ENCODE data around the gene KLHL22.
"Not testable (repeated sequence)": the region's sequence is repeated elsewhere in the genome, so short reads cannot be mapped to it uniquely, and the experiment has no call there.

The KLHL22 gene

DNA sequence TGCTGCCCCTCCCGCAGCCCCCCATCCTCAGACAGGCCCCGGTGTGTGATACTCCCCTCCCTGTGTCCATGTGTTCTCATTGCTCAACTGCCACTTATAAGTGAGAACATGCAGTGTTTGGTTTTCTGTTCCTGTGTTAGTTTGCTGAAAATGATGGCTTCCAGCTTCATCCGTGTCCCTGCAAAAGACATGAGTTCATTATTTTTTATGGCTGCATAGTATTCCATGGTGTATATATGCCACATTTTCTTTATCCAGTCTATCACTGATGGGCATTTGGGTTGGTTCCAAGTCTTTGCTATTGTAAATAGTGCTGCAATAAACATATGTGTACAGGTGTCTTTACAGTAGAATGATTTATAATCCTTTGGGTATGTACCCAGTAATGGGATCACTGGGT lies 80.4 kb downstream of the KLHL22 start:
- not testable (repeated sequence) for DNase-seq

DNA sequence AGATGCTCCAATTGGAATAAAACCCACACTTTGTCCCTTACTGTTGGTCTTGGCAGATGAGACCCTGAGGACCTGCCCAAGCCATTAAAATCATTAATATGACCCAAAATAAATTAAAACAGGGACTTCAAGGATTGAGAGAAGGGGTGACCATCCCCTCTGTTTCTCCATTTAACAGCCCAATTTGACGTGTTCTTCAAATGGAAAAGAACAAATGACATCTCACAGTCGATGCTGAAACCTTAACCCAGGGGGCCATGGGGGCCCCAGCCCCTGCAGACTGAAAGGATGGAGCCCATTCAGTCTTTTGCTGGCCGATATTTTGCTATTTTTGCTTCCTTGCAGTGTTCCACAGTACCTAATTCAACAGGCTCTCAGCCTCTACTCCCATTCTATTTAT lies 81.1 kb downstream of the KLHL22 start:
- DNase-seq, result no peak

DNA sequence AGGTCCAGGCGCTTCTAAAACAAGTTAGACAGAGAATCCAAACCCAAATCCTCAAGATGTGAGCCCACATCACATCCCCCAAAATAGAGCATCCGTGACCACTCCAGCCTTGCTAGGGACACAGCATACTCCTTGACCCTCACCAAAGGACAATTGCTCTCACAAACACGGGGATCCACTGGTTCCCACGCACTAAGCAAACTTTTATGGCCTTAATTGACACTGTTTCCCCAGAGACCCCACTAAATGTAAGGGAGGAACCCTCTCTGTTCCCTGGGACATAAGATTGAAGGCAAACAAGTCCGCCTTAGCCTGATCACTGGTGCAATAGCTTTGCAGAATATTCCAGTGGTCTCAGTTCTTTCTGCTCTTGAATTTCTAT lies 81.5 kb downstream of the KLHL22 start:
- DNase-seq, result no peak

DNA sequence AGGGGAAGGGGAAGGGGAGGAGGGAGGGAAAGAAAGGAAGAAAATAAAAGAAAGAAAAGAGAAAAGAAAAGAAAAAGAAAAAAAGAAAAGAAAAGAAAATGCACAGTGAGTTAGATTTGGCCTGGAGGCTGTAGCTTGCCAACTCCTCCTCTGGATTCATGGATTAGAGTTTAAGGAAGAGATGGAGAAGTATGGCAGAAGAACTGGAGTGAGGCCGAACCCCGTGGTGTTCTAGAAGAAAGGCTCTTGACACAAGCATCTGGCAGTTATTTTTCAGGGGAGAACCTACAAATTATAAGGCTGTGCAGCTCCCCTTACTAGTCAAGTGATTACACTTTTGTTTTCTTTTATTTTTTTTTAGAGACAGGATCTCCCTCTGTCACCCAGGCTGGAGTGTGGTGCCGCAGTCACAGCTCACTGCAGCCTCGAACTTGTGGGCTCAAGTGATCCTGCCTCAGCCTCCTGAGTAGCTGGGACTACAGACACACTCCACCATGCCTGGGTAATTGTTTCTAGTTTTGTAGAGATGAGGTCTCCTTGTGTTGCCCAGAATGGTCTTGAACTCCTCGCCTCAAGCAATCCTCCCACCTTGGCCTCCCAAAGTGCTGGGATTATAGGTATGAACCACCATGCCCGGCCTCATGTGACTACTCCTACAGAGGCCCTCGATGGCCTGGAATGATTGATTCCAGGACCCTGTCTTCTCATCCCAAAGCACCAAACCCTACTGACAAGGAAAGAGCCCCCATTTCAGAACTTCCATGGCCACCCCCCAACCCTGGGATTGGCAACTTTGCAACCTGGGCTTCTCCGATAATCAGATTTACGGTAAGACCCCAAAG lies 82.2 kb downstream of the KLHL22 start:
- DNase-seq, result no peak

DNA sequence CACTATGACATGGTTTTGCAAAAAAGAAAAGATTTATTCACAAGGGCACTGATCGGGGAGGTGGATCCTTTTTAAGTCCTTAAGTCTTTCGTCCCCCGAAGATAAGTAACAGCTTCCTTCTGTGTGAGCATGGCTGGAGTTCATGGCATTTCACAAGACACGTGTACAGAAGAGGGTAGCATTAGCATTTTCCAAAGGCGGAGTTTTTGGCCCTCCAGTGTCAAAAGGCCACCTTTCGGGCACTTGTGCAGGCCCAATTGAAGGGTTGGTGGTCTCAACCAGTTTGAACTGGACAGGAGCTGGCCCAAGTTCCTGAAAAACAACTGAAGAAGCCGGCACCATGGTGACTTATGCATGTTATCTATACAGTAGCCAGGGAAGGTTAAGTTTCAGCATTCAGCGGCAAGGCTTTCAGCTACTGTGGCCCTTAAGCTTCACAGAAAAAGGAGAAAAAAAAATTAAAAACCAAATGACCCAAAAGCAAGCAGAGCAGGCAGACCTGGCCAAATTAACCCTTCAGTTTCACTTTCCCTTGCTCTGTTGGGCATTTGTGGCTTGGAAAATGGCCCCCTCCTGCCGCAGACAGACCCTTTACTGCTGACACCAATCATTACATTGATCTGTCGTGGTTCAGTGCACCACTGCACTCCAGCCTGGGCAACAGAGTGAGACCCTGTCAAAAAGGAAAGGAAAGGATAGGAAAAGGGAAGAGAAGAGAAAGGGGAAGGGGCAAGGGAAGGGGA lies 83.0 kb downstream of the KLHL22 start:
- DNase-seq, result no peak

DNA sequence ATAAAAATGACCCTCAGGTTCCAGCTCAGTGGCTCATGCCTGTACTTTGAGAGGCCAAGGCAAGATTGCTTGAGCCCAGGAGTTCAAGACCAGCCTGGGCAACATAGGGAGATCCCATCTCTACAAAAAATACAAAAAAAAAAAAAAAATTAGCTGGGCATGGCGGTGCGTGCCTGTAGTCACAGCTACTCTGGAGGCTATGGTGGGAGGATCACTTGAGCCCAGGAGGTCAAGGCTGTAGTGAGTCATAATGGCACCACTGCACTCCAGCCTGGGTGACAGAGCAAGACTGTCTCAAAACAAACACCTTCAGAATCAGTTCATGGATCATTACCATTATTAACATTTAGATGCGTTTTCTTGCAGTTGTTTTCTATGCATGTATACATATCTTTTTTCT lies 86.2 kb downstream of the KLHL22 start:
- not testable (repeated sequence) for DNase-seq

DNA sequence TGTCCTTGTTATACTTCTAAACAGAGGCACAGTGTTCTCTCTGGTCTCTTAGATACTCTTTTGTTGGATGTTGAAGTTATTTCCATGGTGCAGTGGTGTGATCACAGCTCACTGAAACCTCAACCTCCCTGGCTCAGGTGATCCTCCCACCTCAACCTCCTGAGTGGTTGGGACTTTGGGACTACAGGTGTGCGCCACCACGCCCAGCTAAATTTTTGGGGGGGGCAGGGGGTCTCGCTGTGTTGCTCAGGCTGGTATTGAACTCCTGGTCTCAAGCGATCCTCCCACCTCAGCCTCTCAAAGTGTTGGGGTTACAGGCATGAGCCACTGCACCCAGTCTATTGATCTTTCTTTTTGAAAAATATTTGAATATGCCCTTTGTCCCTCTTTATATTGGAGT lies 86.7 kb downstream of the KLHL22 start:
- no peak for DNase-seq

DNA sequence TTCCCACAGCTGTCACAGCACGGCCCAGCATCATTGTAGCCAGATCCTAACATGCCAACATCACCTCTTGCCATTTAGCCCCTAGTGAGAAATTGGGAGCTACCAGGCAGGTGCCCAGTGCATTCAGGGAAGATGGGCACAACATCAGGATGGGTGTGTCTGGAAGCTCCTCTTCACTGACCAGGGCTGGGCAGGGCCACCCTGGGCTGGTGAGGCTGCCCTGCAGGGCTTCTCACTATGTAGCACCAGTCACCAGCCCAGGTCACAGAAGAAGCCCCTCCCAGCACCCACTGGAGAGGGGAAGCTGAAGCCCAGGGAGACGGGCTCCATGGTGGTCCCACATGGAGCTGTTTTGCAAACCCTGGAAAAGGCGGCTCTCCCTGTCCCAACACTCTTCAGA lies 87.8 kb downstream of the KLHL22 start:
- no peak for DNase-seq

DNA sequence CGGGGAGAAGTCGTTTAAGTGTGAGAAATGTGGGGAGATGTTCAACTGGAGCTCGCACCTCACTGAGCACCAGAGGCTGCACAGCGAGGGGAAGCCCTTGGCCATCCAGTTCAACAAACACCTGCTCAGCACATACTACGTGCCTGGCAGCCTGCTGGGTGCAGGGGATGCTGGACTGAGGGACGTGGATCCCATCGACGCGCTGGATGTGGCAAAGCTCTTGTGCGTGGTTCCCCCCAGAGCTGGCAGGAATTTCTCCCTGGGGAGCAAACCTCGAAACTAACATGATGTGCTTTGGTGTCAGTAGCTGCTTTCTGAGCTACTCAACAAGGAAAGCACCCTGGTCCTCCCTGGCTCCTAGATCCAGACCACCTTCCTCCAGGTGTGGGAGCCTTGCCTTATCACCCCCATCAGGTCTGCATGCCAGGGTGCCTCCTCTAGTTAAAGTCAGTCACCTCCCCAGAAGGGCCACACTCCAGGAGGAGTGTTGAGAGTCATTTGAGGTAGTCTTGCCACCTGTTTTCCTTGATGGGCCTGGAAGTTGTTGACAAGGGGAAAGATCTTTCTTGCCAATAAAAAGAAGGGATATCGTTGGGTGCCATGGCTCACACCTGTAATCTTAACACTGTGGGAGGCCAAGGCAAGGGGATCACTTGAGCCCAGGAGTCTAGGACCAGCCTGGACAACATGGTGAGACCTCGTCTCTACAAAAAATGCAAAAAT lies 88.7 kb downstream of the KLHL22 start:
- no peak for DNase-seq

DNA sequence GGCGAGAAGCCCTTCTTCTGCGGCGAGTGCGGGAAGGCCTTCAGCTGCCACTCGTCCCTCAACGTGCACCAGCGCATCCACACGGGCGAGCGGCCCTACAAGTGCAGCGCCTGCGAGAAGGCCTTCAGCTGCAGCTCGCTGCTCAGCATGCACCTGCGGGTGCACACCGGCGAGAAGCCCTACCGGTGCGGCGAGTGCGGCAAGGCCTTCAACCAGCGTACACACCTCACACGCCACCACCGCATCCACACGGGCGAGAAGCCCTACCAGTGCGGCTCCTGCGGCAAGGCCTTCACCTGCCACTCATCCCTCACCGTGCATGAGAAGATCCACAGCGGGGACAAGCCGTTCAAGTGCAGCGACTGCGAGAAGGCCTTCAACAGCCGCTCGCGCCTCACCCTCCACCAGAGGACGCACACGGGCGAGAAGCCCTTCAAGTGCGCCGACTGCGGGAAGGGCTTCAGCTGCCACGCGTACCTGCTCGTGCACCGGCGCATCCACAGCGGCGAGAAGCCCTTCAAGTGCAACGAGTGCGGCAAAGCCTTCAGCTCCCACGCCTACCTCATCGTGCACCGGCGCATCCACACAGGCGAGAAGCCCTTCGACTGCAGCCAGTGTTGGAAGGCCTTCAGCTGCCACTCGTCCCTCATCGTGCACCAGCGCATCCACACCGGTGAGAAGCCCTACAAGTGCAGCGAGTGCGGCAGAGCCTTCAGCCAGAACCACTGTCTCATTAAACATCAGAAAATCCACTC lies 89.5 kb downstream of the KLHL22 start:
- no peak for DNase-seq

DNA sequence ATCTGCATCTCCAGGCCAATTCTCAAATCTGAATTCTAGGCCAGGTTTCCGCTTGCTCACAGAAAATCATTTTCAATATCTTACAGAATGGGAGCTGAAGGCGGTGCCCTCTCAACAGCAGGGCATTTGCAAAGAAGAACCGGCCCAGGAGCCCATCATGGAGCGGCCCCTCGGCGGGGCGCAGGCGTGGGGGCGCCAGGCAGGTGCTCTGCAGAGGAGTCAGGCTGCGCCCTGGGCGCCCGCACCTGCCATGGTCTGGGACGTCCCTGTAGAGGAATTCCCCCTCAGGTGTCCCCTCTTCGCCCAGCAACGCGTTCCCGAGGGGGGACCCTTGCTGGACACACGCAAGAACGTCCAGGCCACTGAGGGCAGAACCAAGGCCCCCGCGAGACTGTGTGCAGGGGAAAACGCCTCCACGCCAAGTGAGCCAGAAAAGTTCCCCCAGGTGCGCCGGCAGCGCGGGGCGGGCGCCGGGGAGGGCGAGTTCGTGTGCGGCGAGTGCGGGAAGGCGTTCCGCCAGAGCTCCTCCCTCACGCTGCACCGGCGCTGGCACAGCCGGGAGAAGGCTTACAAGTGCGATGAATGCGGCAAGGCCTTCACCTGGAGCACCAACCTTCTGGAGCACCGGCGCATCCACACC lies 90.2 kb downstream of the KLHL22 start:
- DNase-seq, result no peak

DNA sequence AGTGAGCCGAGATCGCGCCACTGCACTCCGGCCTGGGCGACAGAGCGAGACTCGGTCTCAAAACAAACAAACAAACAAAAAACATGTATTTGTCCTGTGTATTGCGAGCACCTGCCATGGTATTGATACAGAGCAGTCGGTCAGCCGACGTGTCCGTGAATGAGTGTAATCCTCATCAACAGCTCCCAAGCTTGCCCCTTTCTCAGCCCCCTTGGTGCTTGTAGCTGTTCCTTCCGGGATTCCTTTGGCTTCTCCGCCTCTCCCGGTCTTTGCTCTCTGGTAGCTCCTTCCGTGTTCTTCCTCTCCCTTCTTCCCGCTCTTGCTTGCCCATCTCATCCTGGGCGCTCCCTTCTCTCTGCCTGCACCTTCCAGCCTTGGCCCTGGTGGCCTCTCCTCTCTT lies 90.7 kb downstream of the KLHL22 start:
- no peak for DNase-seq

DNA sequence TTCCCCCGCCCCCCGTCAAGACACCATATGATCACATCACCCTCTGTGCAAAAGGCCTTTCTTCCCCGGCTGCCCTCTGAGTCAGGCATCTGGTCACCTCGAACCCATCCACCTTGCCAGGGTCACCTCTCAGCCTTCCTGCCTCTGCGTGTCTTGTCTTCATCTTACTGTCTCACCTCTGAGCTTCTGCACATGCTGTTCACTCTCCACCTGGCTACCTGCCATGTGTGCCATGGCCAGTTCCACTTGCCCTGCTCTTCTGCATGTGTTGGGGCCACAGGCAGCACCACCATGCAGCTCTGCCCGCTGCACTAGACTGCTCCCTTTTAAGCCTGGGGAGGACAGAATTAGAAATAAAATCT lies 91.8 kb downstream of the KLHL22 start:
- DNase-seq, result no peak

DNA sequence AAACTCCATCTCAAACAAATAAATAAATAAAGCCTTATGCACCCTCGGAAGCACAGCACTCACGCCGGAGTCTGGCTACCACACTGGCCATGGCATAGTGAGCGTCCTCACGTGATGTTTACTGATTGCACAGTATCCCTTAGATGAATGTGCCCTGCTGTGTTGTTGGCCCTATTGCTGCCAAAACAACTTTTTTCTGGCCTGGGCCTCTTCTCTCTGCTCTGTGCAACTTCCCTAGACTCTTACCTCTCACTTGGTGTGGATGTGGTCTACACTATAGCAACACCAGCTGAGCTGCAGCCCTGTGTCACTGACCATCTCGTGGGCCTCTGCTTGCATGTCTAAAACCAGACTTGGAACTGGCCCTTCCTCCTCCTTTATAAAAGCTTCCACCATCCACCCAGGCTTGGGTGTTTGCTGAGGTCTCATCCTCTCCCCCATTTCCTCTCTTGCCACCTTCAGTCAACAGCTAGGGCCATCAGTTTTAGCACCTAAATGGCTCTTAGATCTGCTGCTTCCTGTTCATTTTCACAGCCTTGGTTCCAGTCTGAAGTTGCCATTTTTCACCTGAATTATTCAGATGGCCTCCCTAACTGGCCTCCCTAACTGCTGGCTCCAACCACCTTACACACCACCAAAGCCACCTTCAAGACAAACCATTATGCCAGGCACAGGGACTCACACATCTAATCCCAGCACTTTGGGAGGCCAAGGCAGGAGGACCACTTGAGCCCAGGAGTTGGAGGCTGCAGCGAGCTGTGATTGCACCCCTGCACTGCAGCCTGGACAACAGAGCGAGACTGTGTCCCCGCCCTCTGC lies 92.4 kb downstream of the KLHL22 start:
- no peak for DNase-seq

DNA sequence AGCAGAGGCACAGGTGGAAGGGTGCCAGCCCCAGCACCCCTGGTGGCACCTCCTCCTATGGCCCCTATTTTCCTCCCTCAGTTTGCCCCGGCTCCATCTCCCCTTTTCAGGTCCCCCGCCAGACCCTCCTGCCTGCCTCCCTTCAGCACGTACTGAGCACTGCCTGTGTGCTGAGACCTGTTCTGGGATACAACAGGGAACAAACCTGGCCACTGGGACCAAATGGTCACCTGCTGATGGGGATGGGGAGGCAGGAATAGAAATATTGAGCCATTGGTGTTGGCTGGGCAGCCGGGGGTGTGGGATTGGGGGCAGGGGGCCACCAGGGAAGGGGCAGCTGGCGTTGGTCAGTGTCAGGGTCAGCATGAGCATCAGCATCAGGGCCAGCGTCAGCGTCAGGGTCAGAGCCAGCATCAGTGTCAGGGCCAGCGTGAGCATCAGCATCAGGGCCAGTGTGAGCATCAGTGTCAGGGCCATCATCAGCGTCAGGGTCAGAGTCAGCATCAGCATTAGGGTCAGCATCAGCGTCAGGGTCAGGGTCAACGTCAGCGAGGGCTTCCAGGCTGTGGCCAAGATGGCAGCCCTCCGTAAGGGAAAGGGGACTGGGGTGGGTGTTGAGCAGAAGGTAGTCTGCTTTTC lies 94.1 kb downstream of the KLHL22 start:
- no peak for DNase-seq

DNA sequence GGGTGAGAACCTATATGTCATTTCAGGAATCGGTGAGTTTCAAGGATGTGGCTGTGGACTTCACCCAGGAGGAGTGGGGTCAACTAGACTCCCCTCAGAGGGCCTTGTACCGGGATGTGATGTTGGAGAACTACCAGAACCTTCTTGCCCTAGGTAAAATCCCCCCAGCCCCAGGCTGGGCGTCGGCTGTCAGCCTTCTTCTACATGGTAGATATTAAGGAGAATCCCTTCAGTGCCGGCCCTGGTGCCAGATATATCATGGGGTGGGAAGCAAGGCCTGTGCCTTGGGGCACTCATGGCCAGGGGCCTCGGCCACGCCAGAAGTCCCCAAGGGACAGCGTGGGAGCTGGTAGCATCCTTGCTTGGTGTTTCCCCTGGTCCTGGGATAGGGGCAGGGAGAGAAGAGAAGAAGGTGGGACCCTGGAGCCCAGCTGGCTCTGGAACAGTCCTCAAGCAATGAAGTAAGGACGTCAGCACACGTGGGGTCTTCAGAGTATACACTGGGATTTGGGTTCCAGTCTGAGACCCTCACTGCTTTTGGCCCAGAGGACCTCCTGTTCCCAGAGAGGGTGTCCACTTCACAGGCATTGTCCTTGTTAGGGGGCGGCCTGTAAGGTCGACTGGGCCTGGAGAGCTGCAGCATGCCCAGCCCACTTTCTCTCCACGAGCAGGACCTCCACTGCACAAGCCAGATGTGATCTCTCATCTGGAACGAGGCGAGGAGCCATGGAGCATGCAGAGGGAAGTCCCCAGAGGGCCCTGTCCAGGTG lies 94.8 kb downstream of the KLHL22 start:
- DNase-seq, result no peak

DNA sequence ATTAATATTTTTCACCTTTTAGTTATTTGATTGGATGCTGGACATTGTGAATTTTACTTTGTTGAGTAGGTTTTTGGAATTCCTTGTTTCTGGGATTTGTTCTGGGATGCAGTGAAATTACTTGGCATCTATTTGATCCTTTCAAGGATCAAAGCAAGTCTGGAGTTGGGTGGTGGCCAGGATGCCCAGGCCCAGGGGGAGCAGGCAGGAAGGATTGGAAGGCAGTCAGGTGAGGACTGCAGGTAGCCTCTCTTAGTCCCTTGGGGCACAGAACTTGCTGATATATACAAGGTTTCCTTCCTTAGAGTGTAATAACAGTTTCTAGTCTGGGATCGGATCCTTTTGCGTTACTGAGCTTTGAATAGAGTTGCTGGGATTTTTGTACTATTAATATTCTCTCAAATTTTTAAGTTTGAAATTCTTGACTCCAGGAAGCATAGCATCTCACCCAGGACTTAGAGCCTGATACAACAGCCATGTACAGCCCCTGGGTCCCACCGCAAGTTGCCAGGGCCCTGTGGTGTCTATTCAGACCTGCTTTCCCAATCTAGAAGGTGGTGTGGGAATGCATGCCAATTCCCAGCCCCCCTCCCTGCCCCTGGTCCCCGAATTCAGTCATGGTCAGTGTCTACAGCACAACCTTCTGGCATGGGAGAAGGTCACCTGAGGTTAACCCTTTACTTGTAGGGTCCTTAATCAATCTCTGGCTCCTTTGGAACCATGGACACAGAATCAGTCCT lies 95.6 kb downstream of the KLHL22 start:
- no peak for DNase-seq

DNA sequence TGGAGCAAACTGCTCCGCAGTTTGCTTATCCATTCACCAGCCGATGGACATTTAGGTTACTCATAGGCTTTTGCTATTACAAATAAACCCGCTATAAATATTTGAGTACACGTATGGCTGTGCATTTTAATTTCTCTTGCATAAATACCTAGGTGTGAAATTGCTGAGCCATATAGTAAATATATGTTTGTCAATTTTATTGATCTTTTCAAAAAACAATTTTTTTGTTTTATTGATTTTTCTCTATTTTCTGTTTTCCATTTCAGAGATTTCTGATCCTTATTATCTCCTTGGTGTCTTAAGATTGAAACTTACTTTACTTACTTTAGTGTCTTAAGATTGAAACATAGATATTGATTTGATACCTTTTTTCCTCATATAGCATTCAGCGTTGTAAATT lies 97.2 kb downstream of the KLHL22 start:
- no peak for DNase-seq

DNA sequence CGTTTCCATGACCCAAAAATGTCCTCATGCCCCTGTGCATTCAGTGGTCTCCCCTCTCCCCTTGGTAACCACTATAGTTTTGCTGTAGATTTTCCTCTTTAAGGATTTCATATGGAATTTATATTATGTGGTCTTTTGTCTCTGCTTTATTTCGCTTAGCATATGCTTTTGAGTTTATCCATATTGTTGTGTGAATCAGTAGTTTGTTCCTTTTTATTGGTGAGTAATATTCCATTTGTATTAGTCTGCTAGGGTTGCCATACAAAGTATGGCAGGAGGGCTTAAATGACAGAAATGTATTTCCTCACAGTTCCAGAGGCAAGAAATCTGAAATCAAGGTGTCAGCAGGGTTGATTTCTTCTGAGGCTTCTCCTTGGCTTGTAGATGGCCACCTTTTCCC lies 98.1 kb downstream of the KLHL22 start:
- DNase-seq, result no peak

DNA sequence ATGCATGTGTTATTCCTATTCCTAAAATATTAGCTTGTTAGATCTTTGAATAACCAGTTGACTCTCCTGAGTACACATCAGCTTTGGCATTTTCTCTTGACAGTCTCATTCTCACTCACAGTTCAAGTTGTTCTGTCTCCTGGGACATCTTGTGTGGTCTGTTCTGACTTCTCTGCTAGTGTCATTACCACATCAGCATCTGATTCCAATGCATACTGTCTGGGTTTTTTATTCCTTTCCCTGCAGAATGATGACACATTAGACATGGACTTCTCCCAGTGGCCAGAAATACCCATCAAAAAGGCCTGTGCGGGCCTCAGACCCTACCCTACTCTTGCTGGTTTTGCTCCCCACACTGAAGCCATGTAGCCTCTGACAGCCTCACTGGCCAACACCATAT lies 99.0 kb downstream of the KLHL22 start:
- no peak for DNase-seq
